Measurements from ENCODE around the gene RNF169. TPM values are rescaled to one million over a fixed set of nuclear protein-coding genes. Genes with fewer than 3 reads are reported as not detected.

The RNF169 gene
- total and polyA plus RNA-seq, 2 of the 4 experiments (the other 2 are of a cell fraction), result 3.6 to 23.3 TPM

GRCh38 chr11:74719011-74719410, 29.6 kb upstream of the RNF169 start:
- ChIA-PET POLR2A (ENCODE audit: unreplicated experiment) (no interaction called here), CTCF (no interaction called here)
- H4K8ac ChIP-seq (ENCODE audit: low read depth in 2 of 2, low read length in 2 of 2), result peak overlapping the region in 1 of 2 experiments; percentile 69; a peak in 1 of 4 replicates
- H2AFZ ChIP-seq (replicated peaks; ENCODE audit: low read length, poor library complexity), result no peak overlapping the region
- DNase-seq (no peak), ATAC-seq (ENCODE audit: low read depth) (no peak)
- TF ChIP-seq NFE2L2 (IDR thresholded peaks at IDR 0.05; ENCODE audit: low read depth, low read length) (no peak), MXI1 (IDR thresholded peaks at IDR 0.05; ENCODE audit: borderline replicate concordance, low read depth, low read length) (no peak), POLR2A (IDR thresholded peaks at IDR 0.05; ENCODE audit: low read depth, low read length) (no peak), CHD1 (IDR thresholded peaks at IDR 0.05; ENCODE audit: low read depth, low read length) (no peak), FOS (IDR thresholded peaks at IDR 0.05; ENCODE audit: low read depth, low read length) (no peak)
- H3K9ac ChIP-seq (ENCODE audit: low read depth, low read length), result no peak overlapping the region
- H3K14ac ChIP-seq (replicated peaks; ENCODE audit: low read depth, low read length), result no peak overlapping the region; the same call in 1 of the 2 replicates
- peaks cover 40% of the 10 kb centered on the region for H3K4me1 ChIP-seq (ENCODE audit: control insufficient read depth, insufficient read depth, low read length)
- H3K36me3 ChIP-seq (ENCODE audit: control insufficient read depth, insufficient read depth, low read length), result no peaks in the 10 kb centered on the region
- no peaks in the 10 kb centered on the region for H3K9me3 ChIP-seq (ENCODE audit: control insufficient read depth, insufficient read depth, low read length)
- peak overlapping the region; percentile 88 for H2AK5ac ChIP-seq (ENCODE audit: low read depth, low read length)
- no peaks in the 10 kb centered on the region for H4K20me1 ChIP-seq (ENCODE audit: insufficient read depth, low read length)
- H3K79me1 ChIP-seq (ENCODE audit: low read depth in 1 of 2, low read length in 2 of 2), result no peaks in the 10 kb centered on the region
- no peak overlapping the region for H3K23ac ChIP-seq (ENCODE audit: low read depth, low read length)
- peaks cover 13% of the 10 kb centered on the region for H3K9me1 ChIP-seq (ENCODE audit: insufficient read depth, low read length)
- no peaks in the 10 kb centered on the region for H3K27me3 ChIP-seq (ENCODE audit: control insufficient read depth, insufficient read depth, low read length)
- peak overlapping the region; percentile 88 for H3K4ac ChIP-seq (ENCODE audit: low read depth, low read length)
- 60% methylated on average over 1 of the region's 5 CpGs; no CpG with 5 or more reads in 1 of the 2 experiments for WGBS, 2 experiments (ENCODE audit: extremely low coverage in 2 of 2, insufficient read length in 1 of 2)
- no peak overlapping the region for H2AK9ac ChIP-seq (replicated peaks; ENCODE audit: low read depth, low read length, poor library complexity)
- peak overlapping the region; percentile 22; the same call in 1 of the 2 replicates for H4K91ac ChIP-seq (ENCODE audit: insufficient read depth, low read depth, low read length)
- intact Hi-C loops (cut with micrococcal nuclease), result no loop called here
- H2BK15ac ChIP-seq (ENCODE audit: low read depth, low read length), result peak overlapping the region; percentile 70; the same call in 2 of the 3 replicates
- no peak overlapping the region for H3K4me3 ChIP-seq (ENCODE audit: insufficient read depth, low read depth, low read length)
- peak overlapping the region; percentile 89 for H2BK5ac ChIP-seq (ENCODE audit: low read depth, low read length, poor library complexity, severe bottlenecking)
- peak overlapping the region; percentile 89; the same call in 1 of the 2 replicates for H3K27ac ChIP-seq (ENCODE audit: insufficient read depth, low read length)
- no TSS peak for BruUV-seq (replicated peaks)
- H2BK20ac ChIP-seq (ENCODE audit: low read depth, low read length), result peak overlapping the region; percentile 27; the same call in 1 of the 2 replicates
- peak overlapping the region; percentile 93 for H3K18ac ChIP-seq (ENCODE audit: low read depth, low read length)
- peak overlapping the region; percentile 67 for H4K5ac ChIP-seq (ENCODE audit: low read depth, low read length)
- dilution Hi-C loops (cut with HindIII; ENCODE audit: low sequenced_read_pairs, unreplicated experiment), result no loop called here
- H3K4me2 ChIP-seq (ENCODE audit: low read depth, low read length), result no peak overlapping the region
- H2BK120ac ChIP-seq (ENCODE audit: low read depth, low read length), result peak overlapping the region; percentile 86; the same call in 1 of the 2 replicates
- H3K56ac ChIP-seq (ENCODE audit: extremely low read depth, insufficient read depth, low read length), result no peak overlapping the region
- in situ Hi-C loops (cut with MboI; ENCODE audit: low sequenced_read_pairs), result no loop called here
